Activated naive CD4-positive, alpha-beta T cell treated with anti-CD3 and anti-CD28 coated beads, Interleukin-2, amount 10 ng/mL, durations not matched to agents 5 hours and 36 hours (primary cell): ENCODE results near the gene GNAT3. TPM values are rescaled to one million over a fixed set of nuclear protein-coding genes. Genes with fewer than 3 reads are reported as not detected.

Source experiments
- total RNA-seq, 2 experiments: library from RNA; stranded (reverse); gene quantifications; one replicate each; pipeline ENCODE4 v1.2.3, GENCODE V29; 2021

Gene GNAT3
- not detected for total RNA-seq

DNA sequence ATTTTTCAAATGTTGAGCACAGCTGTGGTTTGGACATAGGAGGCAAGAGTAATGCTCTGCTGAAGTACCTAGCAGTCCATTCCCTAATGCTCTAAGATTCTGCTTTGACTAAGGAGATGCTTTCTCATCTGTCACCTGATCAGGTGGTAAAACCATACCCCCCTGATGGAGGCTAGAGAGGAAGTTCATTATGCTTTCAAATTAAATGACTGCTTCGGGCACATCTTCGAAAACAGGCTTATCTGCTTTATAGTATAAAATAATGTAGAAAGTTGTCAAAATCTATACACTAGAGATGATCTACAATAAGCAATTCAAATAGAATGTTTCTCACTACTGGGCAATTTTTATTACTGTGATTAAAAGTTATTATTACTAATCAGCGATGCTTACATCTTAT is at the start of gene GNAT3:
TSS of gene GNAT3 (minus strand) at position 101 of the 400 bp plus-strand sequence. CDS start 138 bp downstream, outside the sequence.

Other genes starting within 250 kb of the GNAT3 start
- gene CD36, start 126.6 kb upstream of the GNAT3 start, total RNA-seq = not detected